Esophagus muscularis mucosa (tissue), 4 donors: ENCODE data around the gene GTF3C1.

Experiments
- CTCF ChIP-seq, 3 experiments: fragments of 200-600 bp in 2 of 3; fragments of 450-650 bp in 1 of 3; sonication (generic) in 2 of 3; IDR thresholded peaks; one replicate each; pipeline ENCODE4 v1.5.1; 2017 to 2019; ENCODE audit warnings: antibody characterized with exemption in 3 of 3, mild to moderate bottlenecking in 2 of 3, moderate library complexity in 1 of 3
- EP300 ChIP-seq: sonication (generic); formaldehyde crosslinking; IDR thresholded peaks from one replicate; pipeline ENCODE4 v1.6.1; 2017; ENCODE audit warnings: antibody characterized with exemption
- POLR2AphosphoS5 ChIP-seq, 2 donors: sonication (generic); formaldehyde crosslinking; IDR thresholded peaks; one replicate each; pipeline ENCODE4 v1.6.1; 2017; ENCODE audit warnings: antibody characterized with exemption in 2 of 2

GRCh38 chr16:27586711-27587110 is 37.0 kb upstream of the GTF3C1 start:
- TF ChIP-seq POLR2AphosphoS5 (IDR thresholded peaks at IDR 0.05) (no peak), CTCF (IDR thresholded peaks at IDR 0.05) (no peak), EP300 (no peak)
